IPS-18c (cell line): ENCODE data around the gene S1PR2.

Experiments
- H3K4me3 ChIP-seq: 2 replicates; pipeline ENCODE4 v1.7.0; 2013; ENCODE audit warnings: low read depth, mild to moderate bottlenecking, low read length, moderate library complexity; ENCODE audit not compliant: insufficient read depth
- H3K9me3 ChIP-seq: one replicate; pipeline ENCODE4 v1.6.1; 2013; ENCODE audit warnings: mild to moderate bottlenecking, low read length, moderate library complexity; ENCODE audit not compliant: control insufficient read depth, insufficient read depth

Gene S1PR2, protein sequence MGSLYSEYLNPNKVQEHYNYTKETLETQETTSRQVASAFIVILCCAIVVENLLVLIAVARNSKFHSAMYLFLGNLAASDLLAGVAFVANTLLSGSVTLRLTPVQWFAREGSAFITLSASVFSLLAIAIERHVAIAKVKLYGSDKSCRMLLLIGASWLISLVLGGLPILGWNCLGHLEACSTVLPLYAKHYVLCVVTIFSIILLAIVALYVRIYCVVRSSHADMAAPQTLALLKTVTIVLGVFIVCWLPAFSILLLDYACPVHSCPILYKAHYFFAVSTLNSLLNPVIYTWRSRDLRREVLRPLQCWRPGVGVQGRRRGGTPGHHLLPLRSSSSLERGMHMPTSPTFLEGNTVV

GRCh38 chr19:10230861-10231611, at the start of gene S1PR2:
TSS of gene S1PR2 (minus strand) at chr19:10231331. CDS start at chr19:10224905, 6,426 bp downstream.
- peak within 1 kb of the TSS; percentile 76 for H3K4me3 ChIP-seq
- no peaks in the 10 kb centered on the region for H3K9me3 ChIP-seq

DNA sequence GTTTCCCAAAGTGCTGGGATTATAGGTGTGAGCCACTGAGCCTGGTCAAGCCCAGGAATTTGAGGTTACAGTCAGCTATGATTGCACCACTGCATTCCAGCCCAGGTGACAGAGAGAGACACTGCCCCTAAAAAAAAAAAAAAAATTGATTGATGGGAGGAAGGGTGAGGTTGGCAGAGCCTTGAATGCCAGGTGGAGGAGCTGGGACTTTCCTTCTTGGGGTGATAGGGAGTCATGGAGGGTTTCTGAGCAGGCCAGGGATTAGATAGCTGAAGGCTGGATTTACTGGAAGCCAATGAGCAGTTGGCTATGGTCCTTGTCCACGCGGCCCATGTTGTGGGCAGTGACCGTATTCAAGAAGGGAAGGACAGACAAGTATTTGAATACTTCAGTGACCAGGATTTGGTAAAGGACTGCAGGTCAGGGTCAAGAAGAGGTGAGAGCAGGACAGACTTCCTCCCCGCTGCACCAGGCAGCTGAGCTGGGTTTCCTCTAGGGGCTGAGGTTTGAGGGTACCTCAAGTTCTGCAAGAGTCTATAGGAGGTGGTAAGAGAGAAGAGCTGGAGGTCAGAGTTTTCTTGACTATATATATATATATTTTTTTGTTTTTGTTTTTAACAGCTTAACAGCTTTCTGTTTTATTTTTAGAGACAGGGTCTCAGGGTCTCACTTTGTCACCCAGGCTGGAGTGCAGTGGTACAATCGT, 48.8 kb upstream of the S1PR2 start:
- H3K9me3 ChIP-seq = no peaks in the 10 kb centered on the region
- H3K4me3 ChIP-seq = no peak overlapping the region

DNA sequence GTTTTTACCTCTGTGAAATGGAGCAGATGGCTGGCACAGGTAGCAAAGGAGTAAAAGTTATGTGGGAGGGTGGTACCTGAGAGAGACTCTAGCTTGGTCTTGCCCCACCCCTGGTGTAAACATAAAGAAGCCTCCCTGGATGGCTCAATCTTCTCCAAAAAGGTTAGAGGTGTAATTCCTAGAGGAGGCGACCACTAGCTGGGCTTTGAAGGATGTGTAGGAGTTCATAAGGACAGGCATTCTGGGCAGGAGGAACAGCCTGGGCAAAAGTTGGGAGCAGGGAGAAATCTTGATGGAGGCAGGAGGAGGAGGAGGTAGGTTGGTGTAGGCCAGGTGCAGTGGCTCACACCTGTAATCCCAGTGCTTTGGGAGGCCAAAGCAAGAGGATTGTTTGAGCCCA, 47.8 kb upstream of the S1PR2 start:
- no peak overlapping the region for H3K4me3 ChIP-seq
- H3K9me3 ChIP-seq = no peaks in the 10 kb centered on the region

DNA sequence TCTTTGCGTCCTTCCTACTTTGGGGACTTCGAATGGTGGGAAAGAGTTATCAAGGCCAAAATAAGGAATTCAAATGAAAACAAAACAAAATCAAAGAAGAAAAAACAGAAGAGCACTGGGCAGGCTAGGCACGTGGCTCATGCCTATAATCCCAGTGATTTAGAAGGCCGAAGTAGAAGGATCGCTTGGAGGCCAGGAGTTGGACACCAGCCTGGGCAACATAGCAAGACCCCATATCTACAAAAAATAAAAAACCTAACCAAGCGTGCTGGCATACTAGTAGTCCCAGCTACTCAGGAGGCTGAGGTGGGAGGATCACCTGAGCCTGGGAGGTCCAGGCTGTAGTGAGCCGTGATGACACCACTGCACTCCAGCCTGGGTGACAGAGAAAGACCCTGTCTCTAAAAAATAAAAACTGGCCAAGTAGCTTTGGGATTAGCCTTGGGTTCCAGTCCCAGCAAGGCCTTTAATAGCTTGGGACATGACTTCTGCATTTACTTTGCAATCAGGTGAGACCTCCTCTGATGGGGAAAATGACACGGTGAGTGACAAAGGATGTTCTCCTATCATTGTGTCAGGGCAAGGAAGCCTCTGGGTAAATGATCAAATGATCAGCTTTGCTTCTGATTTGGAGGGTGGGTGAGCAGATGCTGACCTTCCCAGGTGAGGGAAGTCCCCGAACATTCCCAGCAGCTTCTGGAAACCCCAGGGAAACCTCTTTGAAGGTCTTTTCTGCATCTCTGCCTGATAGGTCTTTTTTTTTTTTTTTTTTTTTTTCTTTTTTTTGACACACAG, 46.9 kb upstream of the S1PR2 start:
- Histone ChIP-seq H3K9me3 (no peaks in the 10 kb centered on the region), H3K4me3 (no peak overlapping the region)

DNA sequence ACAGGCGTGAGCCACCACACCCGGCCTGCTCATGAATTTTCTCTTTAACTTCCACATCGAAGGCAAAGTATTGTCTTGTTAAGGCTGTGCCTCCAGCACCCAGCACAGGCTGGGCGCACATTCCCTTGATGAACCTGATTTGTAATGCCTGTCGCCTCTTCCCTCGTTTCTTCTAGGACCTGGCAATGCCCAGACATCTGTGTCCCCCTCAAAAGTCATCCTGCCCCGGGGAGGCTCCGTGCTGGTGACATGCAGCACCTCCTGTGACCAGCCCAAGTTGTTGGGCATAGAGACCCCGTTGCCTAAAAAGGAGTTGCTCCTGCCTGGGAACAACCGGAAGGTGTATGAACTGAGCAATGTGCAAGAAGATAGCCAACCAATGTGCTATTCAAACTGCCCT, 43.5 kb upstream of the S1PR2 start:
- Histone ChIP-seq H3K4me3 (no peak overlapping the region), H3K9me3 (peaks cover 2% of the 10 kb centered on the region)

DNA sequence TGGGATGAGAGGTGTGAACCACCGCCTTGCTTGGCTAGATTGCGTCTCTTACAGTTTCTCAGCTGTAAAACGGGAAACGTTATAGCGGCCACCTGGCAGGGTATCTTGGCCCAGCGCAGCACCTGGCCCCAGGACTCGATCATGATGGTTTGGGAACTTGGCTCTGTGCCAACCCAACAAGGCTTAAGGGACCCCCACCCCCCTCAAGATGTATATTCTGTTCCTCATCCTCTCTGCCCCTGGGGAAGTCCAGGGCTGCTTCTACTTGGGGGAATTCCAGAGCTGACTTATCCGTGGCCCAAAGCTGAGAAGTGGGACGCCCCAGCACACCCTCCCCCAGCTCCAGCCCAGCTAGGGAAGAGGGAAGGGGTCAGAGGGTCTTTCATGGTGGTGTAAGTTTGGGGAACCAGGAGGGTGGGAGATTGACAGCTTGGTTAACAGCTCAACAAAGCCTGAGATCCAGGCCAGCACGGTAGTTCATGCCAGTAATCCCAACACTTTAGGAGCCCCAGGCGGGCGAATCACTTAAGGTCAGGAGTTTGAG, 40.5 kb upstream of the S1PR2 start:
- H3K9me3 ChIP-seq = peaks cover 2% of the 10 kb centered on the region
- H3K4me3 ChIP-seq = no peak overlapping the region

- peak within 1 kb of the TSS; percentile 56 for H3K4me3 ChIP-seq
- peaks cover 2% of the 10 kb centered on the region for H3K9me3 ChIP-seq
Observed at GRCh38 chr19:10270616-10271394, 39.7 kb upstream of the S1PR2 start, which contains the start of gene ICAM1. TSS of gene ICAM1 (plus strand) at chr19:10271120. CDS start at chr19:10271160, 40 bp downstream.

- Histone ChIP-seq H3K9me3 (peaks cover 4% of the 10 kb centered on the region), H3K4me3 (peak overlapping the region; percentile 56)
Observed at GRCh38 chr19:10270180-10270615, 39.1 kb upstream of the S1PR2 start.

- Histone ChIP-seq H3K4me3 (peak overlapping the region; percentile 56), H3K9me3 (peaks cover 4% of the 10 kb centered on the region)
Observed at GRCh38 chr19:10269333-10270179, 38.4 kb upstream of the S1PR2 start.

DNA sequence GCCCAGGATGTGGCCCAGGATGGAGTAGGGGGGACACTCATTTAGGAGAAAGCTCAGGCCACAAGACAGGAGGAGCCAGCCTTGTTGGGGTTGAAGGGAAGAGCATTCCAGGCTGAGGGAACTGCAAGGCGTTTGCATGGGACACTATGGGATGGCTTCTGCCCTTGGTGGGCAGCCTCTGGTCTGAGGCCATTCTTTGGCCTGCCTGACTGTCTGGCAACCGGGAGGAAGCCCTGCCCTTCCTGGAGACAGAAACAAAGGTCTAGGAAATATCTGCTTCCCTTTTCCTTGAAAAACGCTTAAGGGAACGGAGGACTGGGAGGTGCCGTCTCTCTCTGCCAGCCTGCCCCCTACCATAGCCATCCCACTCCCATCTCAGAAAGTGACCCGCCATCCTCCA, 36.9 kb upstream of the S1PR2 start:
- peaks cover 4% of the 10 kb centered on the region for H3K9me3 ChIP-seq
- H3K4me3 ChIP-seq = no peak overlapping the region

GRCh38 chr19:10266706-10267105, 35.6 kb upstream of the S1PR2 start:
- peaks cover 4% of the 10 kb centered on the region for H3K9me3 ChIP-seq
- H3K4me3 ChIP-seq = no peak overlapping the region

- H3K4me3 ChIP-seq = no peak overlapping the region
- peaks cover 2% of the 10 kb centered on the region for H3K9me3 ChIP-seq
Observed at GRCh38 chr19:10262771-10263170, 31.6 kb upstream of the S1PR2 start.

GRCh38 chr19:10260141-10260584, 29.0 kb upstream of the S1PR2 start:
- H3K9me3 ChIP-seq = no peaks in the 10 kb centered on the region
- no peak overlapping the region for H3K4me3 ChIP-seq

DNA sequence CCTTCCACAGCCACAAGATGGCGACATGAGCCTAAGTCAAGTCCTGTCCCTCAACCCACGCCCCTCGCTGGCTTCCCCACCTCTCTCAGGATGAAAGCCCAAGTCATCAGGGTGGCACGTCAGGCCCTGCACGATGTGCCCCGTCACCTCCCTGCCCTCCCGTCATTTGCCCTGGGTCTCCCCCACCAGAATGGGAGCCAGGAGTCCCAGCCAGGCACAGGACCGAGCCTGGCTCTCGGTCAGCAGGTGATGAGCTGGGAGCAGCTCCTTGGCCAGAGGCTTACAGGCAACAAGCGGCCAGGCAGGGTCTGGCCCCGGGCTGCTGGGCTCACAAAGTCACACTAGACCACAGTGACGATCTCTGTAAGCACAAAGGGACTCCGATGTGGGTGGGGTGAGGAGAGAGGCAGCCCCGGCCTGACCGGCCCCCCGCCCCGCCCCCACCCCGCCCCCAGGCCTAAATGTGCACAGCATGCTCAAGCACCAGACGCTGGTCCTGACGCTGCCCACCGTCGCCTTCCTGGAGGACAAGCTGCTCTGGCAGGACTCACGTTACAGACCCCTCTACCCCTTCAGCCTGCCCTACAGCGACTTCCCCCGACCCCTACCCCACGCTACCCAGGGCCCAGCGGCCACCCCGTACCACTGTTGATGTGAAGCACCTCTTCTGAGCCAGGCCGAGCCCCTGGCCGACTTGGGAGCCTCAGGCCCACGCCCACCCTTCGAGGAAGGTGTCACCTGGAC, 28.2 kb upstream of the S1PR2 start:
- Histone ChIP-seq H3K4me3 (no peak overlapping the region), H3K9me3 (no peaks in the 10 kb centered on the region)
